Mononuclear cell (primary cell): Measurements from ENCODE around the gene LRMDA. TPM values are rescaled to one million over a fixed set of nuclear protein-coding genes. Genes with fewer than 3 reads are reported as not detected.

Experiments used
- H3K27me3 ChIP-seq: 2 replicates; pipeline ENCODE4 v1.6.0; 2011; ENCODE audit warnings: low read length, control low read depth; ENCODE audit not compliant: insufficient read depth
- H3K4me1 ChIP-seq: 2 replicates; pipeline ENCODE4 v1.5.1; 2011; ENCODE audit warnings: mild to moderate bottlenecking, low read length, control low read depth; ENCODE audit not compliant: insufficient read depth
- H3K4me3 ChIP-seq: 2 replicates; pipeline ENCODE4 v1.5.1; 2011; ENCODE audit warnings: mild to moderate bottlenecking, low read length, moderate library complexity
- H3K9me3 ChIP-seq: 2 replicates; pipeline ENCODE4 v1.5.1; 2011; ENCODE audit warnings: low read depth, mild to moderate bottlenecking, control low read depth, low read length
- total RNA-seq: library from RNA; depleted of rRNA; stranded (reverse); fragments of >200 nt; gene quantifications from one replicate; pipeline ENCODE4 v1.2.3, GENCODE V29; 2012

The LRMDA gene
- total RNA-seq, 1 donor, result 7.6 TPM

DNA sequence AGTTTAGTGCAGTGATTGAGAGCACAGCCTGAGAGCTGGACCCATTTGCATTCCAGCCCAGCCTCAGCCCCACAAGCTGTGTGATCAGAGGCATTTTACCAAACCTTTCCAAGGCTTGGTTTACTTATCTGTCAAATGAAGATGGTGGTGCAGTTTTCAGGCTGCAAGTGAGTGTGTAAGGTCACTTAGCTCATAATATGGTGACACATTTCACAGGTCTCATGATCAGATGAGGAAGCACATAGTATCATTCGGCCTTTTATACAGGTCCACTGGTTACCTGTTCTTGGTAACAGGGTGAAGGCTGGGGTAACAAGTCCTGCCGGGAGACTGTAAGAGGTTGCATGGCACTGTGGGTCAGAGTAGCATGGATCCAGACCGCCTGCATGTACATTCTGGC is 371.7 kb downstream of the LRMDA start:
- Histone ChIP-seq H3K9me3 (no peaks in the 10 kb centered on the region), H3K4me3 (no peak overlapping the region), H3K27me3 (no peaks in the 10 kb centered on the region), H3K4me1 (no peaks in the 10 kb centered on the region)

DNA sequence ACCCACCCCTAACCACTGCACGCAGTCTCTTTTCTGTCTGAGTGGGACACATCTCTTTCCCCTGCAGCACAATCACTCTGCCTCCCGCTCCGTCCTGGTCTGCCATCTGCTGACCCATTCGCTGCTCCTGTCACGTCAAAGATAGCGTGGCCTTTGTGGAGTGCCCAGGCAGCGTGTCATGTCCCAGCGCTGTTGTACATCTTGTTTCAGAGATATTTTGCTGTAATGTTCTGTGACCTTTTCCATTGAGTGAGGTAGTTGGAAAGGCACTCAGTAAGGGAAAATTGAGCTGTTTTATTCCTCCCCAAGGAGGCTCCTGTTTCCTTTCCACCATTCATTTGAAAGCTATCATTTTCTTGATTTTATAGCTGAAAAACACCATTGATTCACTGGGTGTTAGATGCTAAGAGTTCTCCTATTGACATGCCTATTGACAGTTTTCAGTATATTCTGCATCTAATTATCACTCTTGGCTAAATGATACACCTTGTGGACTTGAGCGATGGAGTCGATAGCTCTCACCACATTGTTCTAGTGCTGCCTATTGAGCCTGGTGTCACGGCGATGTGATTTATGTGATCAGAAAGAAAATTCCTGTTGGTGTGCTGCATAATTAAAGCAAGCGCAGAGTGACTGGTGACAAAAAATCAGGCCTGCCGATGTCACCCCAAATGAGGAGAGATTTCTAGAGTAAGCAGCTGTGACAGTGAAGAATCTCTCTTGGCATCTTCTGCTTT is 372.6 kb downstream of the LRMDA start:
- H3K9me3 ChIP-seq, result no peaks in the 10 kb centered on the region
- no peaks in the 10 kb centered on the region for H3K4me1 ChIP-seq
- H3K27me3 ChIP-seq, result no peaks in the 10 kb centered on the region
- H3K4me3 ChIP-seq, result no peak overlapping the region

DNA sequence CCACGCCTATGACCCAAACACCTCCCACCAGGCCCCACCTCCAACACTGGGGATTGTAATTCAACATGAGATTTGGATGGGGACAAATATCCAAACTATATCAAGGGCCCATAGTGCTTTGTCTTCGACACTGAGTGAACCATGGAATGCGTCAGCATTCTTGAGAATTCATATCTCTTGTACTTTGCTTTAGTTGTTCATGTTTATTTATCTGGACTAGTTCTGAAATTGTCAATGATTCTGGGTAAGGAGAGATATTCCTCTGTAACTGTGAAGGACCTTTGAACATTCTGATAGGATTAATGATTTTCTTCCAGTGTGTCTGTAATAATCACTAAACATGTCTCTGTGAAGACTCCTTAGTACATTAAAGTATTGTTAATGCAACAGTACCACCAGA is 374.8 kb downstream of the LRMDA start:
- H3K27me3 ChIP-seq, result no peaks in the 10 kb centered on the region
- H3K9me3 ChIP-seq, result no peaks in the 10 kb centered on the region
- no peak overlapping the region for H3K4me3 ChIP-seq
- no peaks in the 10 kb centered on the region for H3K4me1 ChIP-seq

DNA sequence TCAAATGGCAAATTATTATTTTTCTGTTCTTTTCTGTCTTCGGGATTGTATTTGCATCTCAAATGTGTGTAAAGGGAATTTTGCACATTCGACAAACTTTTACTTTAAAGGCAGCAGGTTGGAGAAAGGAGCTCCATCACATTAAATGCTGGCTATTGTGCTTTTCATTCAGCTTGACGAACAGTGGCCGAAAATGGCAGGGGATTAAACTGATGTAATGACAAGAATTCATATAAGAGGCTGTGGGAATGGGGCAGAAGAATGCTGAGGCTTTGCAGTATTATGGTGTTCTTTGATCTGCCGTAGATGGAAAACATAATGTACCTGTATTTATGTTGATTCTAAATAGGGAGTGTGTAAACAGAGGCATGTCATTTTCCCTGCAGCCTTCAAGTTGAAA is 376.0 kb downstream of the LRMDA start:
- no peaks in the 10 kb centered on the region for H3K4me1 ChIP-seq
- H3K4me3 ChIP-seq, result no peak overlapping the region
- no peaks in the 10 kb centered on the region for H3K27me3 ChIP-seq
- H3K9me3 ChIP-seq, result no peaks in the 10 kb centered on the region

DNA sequence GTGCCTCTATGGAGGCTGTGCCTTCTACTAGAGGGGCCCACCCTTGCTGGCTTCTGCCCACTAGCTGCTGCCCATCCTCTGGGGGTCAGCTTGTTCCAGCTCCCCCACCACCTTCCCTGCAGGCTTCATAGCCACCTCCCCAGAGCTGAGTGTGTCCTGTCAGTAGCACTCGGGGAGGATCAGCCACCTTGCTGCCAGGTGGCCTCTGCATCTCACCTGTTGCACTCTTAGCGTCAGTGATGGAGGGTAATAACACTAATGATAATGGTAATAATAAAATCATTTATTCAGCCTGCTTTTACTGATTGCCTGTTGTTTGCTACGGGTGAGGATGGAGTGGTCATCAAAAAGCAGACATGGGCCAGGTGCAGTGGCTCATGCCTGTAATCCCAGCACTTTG is 377.6 kb downstream of the LRMDA start:
- Histone ChIP-seq H3K9me3 (no peaks in the 10 kb centered on the region), H3K27me3 (no peaks in the 10 kb centered on the region), H3K4me1 (no peaks in the 10 kb centered on the region), H3K4me3 (no peak overlapping the region)

DNA sequence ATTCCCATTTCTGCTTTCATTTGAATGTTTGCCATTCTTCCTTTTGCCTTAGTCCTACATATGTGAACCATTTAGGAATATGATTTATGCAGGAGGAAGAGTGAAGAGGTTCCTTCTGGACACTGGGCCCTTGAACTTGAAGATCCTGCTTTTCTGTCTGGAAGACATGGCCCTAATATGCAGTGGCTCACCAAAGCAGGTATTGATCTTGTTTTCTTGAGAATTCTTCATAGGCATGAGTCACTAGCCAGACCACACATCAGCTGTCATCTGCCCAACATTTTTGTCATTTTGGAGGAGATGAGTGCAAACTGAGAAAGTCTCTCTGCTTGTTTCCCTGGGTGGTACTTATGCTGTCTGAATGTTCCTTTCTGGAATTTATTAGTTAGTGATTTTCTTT is 382.6 kb downstream of the LRMDA start:
- H3K4me1 ChIP-seq, result no peaks in the 10 kb centered on the region
- no peaks in the 10 kb centered on the region for H3K27me3 ChIP-seq

DNA sequence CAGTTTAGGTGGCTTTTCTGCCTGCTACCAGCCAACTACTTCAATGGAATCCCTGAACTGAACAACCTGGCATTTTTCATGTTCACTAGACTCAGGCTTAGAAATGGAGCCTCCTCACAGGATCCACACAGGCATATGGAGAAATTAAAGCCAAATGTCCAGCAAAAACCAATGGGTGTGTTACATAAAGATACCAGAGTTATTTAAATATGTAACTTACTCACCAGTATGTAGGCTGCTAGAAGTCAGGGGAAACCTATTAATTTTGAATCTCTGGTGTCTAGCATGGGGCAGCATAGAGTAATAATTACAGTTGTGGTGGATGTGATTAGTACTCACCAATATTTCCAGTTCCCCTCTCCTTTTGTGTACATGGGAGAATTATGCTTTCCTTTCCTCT is 383.6 kb downstream of the LRMDA start:
- H3K27me3 ChIP-seq, result no peaks in the 10 kb centered on the region
- no peaks in the 10 kb centered on the region for H3K9me3 ChIP-seq
- no peak overlapping the region for H3K4me3 ChIP-seq
- H3K4me1 ChIP-seq, result no peaks in the 10 kb centered on the region

More for the DNA sequence above, 382.6 kb downstream of the LRMDA start:
- no peak overlapping the region for H3K4me3 ChIP-seq
- no peaks in the 10 kb centered on the region for H3K9me3 ChIP-seq

DNA sequence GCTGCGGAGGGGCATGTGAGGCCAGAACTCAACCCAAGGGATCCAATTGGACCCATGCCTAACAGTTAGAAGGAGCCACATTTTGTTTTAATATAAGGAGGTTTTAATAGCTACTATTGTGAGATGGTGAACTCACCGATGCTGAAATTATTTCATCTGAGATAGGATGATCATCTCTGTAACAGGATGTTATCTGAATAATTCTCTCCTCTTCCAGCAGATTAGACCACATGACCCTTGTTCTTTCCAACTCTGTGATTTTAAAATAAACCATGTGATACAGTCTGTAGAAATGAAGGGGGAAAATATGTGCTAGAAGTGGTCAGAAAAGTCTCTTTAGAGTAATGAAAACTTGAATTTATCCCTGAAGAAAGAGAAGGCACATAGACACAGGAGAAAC is 385.8 kb downstream of the LRMDA start:
- H3K9me3 ChIP-seq, result no peaks in the 10 kb centered on the region
- H3K4me1 ChIP-seq, result no peaks in the 10 kb centered on the region
- no peaks in the 10 kb centered on the region for H3K27me3 ChIP-seq
- no peak overlapping the region for H3K4me3 ChIP-seq

DNA sequence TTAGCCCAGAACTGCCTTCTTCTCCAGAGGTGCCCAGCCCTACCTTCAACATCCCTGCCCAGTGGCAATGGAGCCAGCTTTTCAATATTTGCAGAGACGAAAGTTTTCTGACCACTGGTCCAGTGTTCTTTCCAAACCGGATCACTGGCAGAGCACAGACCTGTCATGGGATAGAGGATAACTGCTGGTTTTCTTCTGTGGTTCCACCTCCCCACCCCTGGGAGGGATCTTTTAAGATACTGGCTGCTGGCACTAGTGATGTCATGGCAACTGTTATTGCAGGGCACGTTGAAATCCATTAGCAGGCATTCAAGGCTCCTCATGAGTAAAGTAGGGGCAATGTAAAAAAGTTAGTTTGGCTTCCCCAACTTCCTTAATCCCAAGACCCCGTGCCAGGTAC is 387.1 kb downstream of the LRMDA start:
- no peaks in the 10 kb centered on the region for H3K9me3 ChIP-seq
- no peaks in the 10 kb centered on the region for H3K27me3 ChIP-seq
- no peak overlapping the region for H3K4me3 ChIP-seq
- no peaks in the 10 kb centered on the region for H3K4me1 ChIP-seq

DNA sequence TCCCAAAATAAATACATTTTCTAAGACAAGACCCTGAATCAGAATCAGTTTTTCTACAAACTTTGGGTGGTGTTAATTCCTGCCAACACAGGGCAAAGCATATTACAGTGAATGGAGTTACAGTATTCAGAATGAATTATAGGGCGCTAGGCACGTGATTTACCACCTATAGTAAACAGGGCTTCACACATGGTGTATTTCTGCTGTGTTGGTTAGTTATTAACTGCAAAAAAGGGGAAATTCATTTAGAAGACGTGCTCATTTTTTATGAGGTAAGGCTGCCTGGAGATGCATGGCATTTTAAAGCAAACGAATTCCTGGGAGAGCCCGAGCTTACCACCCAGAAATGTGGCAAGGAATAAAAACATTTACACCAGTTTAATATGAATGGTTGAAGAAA is 393.8 kb downstream of the LRMDA start:
- Histone ChIP-seq H3K4me1 (no peaks in the 10 kb centered on the region), H3K9me3 (no peaks in the 10 kb centered on the region), H3K27me3 (no peaks in the 10 kb centered on the region), H3K4me3 (no peak overlapping the region)

DNA sequence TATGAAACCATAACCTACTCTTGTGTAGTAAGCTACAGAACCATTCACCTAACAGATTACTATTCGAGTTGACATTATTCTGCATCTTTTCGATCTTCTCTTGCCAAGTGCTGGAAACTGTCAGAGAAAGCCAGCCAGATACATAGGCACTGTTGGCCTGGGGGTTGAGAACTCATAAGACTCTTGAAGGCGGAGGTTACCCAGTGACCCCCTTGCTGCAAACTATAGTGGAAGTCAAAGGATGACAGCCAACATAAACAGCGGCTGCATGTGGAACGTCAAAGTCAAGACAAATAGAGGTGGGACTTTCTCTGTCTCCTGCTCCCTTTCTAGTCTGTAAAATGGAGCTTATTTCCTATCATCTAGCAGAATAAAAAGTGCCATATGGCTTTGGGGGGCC is 394.2 kb downstream of the LRMDA start:
- H3K4me1 ChIP-seq, result no peaks in the 10 kb centered on the region
- H3K9me3 ChIP-seq, result no peaks in the 10 kb centered on the region
- H3K27me3 ChIP-seq, result no peaks in the 10 kb centered on the region
- no peak overlapping the region for H3K4me3 ChIP-seq

DNA sequence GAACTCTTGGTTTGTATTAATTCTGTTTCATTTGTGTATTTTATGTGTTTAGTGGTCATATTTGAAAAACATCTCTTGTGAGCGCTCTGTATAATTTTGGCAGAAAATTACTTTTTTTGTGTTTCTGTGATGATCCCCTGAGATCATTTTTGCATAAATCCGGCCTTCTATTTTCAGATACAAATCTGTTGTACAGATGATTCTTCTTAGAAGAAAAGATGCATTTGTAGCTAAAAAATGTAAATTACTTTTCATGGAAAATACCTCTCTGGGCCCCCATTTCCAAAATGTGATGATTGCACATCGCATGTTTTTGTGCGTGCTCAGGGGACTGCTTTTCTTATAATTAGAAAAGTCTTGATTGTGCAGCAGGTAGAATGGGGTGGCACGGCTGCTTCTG is 395.4 kb downstream of the LRMDA start:
- no peaks in the 10 kb centered on the region for H3K4me1 ChIP-seq
- no peaks in the 10 kb centered on the region for H3K9me3 ChIP-seq
- H3K4me3 ChIP-seq, result no peak overlapping the region
- H3K27me3 ChIP-seq, result no peaks in the 10 kb centered on the region

DNA sequence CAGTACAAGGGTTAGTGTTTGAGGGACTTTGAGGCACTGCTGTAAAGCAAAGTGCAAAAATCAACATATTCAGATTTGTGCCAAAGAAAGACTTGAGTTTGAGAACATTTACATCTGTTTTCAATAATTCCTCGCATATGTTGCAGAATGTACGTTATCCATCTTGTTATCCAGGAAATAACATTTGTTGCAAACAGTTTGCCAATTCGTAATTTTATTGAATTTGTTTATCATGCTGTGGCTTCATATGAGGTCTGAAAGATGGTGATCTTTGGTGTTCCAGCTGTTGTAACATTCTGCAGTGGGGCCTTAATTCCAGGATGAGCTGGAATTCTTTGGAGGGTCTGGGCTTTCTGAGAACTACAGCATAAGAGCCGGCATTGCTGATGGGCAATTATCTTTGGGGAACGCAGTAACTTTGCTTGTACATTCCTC is 396.2 kb downstream of the LRMDA start:
- H3K27me3 ChIP-seq, result no peaks in the 10 kb centered on the region
- no peaks in the 10 kb centered on the region for H3K4me1 ChIP-seq
- H3K9me3 ChIP-seq, result no peaks in the 10 kb centered on the region
- no peak overlapping the region for H3K4me3 ChIP-seq

DNA sequence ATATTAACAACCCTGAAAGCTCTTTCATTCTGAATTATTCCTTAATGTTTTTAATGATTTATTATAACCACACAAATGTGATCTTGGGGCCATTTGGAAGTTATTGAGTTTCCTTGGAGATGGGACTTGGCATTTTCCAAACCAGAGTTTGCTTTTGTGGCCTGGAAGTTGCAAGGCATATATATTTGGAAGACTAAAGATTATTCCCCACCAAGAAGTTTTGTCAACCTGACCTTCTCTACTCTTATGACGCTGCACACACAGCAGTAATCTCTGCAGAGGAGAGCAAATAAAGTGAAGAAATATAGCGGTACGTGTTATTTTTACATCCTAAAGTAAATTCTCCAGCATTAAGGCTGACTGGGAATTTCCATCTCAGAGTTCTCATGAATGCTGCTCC is 397.0 kb downstream of the LRMDA start:
- no peaks in the 10 kb centered on the region for H3K4me1 ChIP-seq
- H3K27me3 ChIP-seq, result no peaks in the 10 kb centered on the region

DNA sequence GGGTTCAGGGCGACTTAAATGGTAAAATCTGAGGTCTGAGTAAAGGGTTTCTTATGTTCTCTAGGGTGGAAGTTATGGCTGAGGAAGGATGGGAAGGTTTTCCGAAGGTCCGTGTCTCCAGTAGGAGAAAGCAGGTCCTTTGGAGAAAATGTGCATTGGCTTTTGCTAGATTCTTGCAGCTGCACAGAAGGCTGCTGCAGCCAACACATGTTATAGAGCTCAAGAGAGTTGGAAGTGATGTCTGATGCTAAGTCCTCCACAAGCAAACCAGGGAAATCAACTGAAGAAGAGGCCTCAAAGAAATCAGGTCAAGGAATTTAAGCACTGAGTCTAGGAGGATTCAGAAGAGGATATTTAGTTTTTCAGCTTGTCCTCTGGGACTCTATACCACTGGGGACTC is 404.6 kb downstream of the LRMDA start:
- Histone ChIP-seq H3K27me3 (no peaks in the 10 kb centered on the region), H3K9me3 (no peaks in the 10 kb centered on the region), H3K4me3 (no peak overlapping the region), H3K4me1 (no peaks in the 10 kb centered on the region)

More for the DNA sequence above, 397.0 kb downstream of the LRMDA start:
- H3K4me3 ChIP-seq, result no peak overlapping the region
- no peaks in the 10 kb centered on the region for H3K9me3 ChIP-seq

DNA sequence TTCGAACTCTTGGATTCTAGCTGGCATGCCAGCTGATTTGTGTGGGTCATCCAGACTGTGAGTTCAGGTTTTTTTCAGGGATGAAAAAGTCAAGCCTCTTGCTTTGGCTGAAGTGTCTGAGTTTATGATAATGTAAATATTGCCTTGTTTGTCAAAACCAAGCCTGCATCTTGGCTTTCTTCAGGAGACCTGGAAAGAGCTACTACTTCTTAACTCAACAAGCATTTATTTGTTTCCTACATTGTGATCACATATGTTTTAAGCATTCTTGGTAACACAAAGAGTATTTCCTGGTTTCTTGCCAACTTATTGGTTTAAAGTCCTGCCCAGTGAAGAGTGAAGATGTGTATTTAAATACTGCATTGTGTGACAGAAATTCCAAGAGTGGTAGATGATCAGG is 407.1 kb downstream of the LRMDA start:
- Histone ChIP-seq H3K4me1 (no peaks in the 10 kb centered on the region), H3K9me3 (no peaks in the 10 kb centered on the region), H3K4me3 (no peak overlapping the region), H3K27me3 (no peaks in the 10 kb centered on the region)
